OCI-LY7 (cell line): ENCODE measurements around the gene FASTK.

Source experiments
- EZH2phosphoT487 ChIP-seq: fragments of 200-600 bp; sonication (generic); IDR thresholded peaks from 2 replicates; pipeline ENCODE4 v1.6.1; 2018; ENCODE audit warnings: low read depth, borderline replicate concordance, mild to moderate bottlenecking, mixed run types, antibody characterized with exemption, low read length, moderate library complexity, mixed read lengths
- TF ChIP-seq, protein P1 (sequence below): fragments of 200-600 bp; sonication (generic); conservative IDR thresholded peaks from 2 replicates; pipeline ENCODE4 v1.5.1; 2014; ENCODE audit warnings: mild to moderate bottlenecking, antibody characterized with exemption, low read length, moderate library complexity, mixed read lengths

DNA sequence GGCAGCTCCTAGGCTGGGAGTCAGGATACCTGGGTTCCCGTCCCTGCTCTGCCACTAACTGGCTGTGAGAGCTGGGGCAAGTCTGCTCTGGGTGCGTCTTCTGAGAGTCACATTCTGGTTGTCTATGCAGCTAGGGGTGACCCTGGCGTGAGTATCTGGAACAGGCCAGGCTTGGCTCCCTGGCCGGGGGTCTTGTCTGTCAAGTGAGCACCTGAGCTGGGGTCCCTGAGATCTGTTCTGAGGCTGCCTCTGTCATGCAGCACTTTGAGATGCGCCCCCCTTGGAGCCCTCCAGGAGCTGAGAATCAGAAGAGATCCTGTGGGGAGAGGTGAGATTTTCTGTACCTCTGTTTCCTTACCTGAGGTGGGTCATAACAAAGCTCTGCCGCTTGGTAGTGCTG, 13.1 kb upstream of the FASTK start:
- TF ChIP-seq, protein P1, sequence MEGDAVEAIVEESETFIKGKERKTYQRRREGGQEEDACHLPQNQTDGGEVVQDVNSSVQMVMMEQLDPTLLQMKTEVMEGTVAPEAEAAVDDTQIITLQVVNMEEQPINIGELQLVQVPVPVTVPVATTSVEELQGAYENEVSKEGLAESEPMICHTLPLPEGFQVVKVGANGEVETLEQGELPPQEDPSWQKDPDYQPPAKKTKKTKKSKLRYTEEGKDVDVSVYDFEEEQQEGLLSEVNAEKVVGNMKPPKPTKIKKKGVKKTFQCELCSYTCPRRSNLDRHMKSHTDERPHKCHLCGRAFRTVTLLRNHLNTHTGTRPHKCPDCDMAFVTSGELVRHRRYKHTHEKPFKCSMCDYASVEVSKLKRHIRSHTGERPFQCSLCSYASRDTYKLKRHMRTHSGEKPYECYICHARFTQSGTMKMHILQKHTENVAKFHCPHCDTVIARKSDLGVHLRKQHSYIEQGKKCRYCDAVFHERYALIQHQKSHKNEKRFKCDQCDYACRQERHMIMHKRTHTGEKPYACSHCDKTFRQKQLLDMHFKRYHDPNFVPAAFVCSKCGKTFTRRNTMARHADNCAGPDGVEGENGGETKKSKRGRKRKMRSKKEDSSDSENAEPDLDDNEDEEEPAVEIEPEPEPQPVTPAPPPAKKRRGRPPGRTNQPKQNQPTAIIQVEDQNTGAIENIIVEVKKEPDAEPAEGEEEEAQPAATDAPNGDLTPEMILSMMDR: no peak
- no peak for TF ChIP-seq EZH2phosphoT487
